Thyroid gland (tissue), 4 donors: ENCODE results near the gene RAD52. TPM values are rescaled to one million over a fixed set of nuclear protein-coding genes. Genes with fewer than 3 reads are reported as not detected.

Source experiments
- DNase-seq, 2 donors: peaks; one replicate each; pipeline ENCODE4 v3.0.0-alpha.2; 2019
- H3K27ac ChIP-seq, 3 donors: fragments of 200-600 bp; sonication (generic); 1 replicate in 2 of 3; 2 replicates in 1 of 3; pipeline ENCODE4 v1.5.1; 2016 to 2019; ENCODE audit warnings: mild to moderate bottlenecking in 1 of 3, moderate library complexity in 1 of 3
- H3K27me3 ChIP-seq: fragments of 200-600 bp; sonication (generic); one replicate; pipeline ENCODE4 v1.5.1; 2019
- H3K36me3 ChIP-seq, 2 donors: fragments of 200-600 bp; sonication (generic); one replicate each; pipeline ENCODE4 v1.5.1; 2016 to 2019
- H3K4me1 ChIP-seq, 2 donors: fragments of 200-600 bp; sonication (generic); one replicate each; pipeline ENCODE4 v1.5.1; 2017 to 2019
- H3K4me3 ChIP-seq, 3 donors: fragments of 200-600 bp; sonication (generic); replicated peaks in 1 of 3; 1 replicate in 2 of 3; 2 replicates in 1 of 3; pipeline ENCODE4 v1.5.1; 2016; ENCODE audit warnings: mild to moderate bottlenecking in 1 of 3
- H3K9me3 ChIP-seq: fragments of 200-600 bp; sonication (generic); one replicate; pipeline ENCODE4 v1.5.1; 2017
- POLR2A ChIP-seq, 2 donors: fragments of 450-650 bp; IDR thresholded peaks; one replicate each; pipeline ENCODE4 v1.6.1; 2017; ENCODE audit warnings: antibody characterized with exemption in 2 of 2, mild to moderate bottlenecking in 2 of 2, moderate library complexity in 1 of 2
- WGBS, 2 donors: methylation state at CpG; one replicate each; pipeline ENCODE4 v1.1.5; 2017; 5-methylcytosine and 5-hydroxymethylcytosine counted together
- intact Hi-C: fragments of 100-400 bp; cut with DNase I; formaldehyde crosslinking; loops from one replicate; pipeline ENCODE4 v1.15.1; 2023
- total RNA-seq, 4 donors: library from RNA; depleted of rRNA; stranded (reverse); fragments of >200 nt; gene quantifications; one replicate each; pipeline ENCODE4 v1.2.3, GENCODE V29; 2016
- TF ChIP-seq, protein P1 (sequence below), 6 experiments: fragments of 200-600 bp in 3 of 6; fragments of 450-650 bp in 3 of 6; sonication (generic) in 3 of 6; IDR thresholded peaks; one replicate each; pipeline ENCODE4 v1.5.1; 2016 to 2019; ENCODE audit warnings: antibody characterized with exemption in 6 of 6, mild to moderate bottlenecking in 2 of 6, inconsistent platforms in 1 of 6, moderate library complexity in 1 of 6

The RAD52 gene
- 10 to 100 TPM; 27.4 to 35.1 (median 31.0) TPM for total RNA-seq

DNA sequence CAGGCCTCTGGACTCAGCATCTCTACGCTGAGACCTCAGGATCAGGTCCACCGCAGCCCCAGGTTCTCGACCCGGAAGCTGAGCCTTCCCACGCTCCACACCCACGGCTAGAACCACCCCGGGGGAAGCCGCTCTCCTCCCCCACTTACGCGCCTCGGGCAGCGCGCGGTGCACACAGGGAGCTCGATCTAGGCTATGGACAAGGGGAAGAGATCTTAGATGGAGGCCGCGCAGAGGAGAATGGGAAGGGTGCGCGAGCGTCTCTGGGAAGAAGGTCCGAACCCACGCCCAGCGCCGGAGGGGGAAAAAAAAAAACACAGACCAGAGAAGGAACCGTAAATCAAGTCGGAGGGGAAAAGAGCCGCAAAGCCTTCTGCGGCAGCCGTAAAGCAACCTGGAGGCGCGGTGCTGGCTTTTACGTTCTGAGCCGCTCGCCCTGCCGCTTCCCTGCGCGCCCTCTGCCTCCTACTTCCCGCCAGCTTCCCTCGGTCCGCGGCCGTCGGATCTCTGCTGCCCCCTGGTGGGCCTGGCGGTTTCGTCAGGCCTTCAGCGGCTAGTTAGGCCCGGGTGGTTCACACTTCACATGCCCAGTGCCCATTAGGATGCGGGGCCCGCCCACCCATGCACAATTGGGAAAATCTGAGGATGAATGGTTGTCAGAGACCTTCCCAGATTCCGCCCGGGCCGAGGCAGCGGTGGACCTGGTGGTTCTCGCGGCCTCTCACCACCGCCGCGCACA is at the start of gene RAD52:
Gene RAD52, minus strand, starts transcription at position 242 of the 739 bp plus-strand sequence. CDS start 16,636 bp downstream, outside the sequence.
- H3K36me3 ChIP-seq = no peaks in the 10 kb centered on the region
- H3K27ac ChIP-seq = peak within 1 kb of the TSS; percentile 65 to 92 (median 74)
- WGBS, 2 donors = 0 to 1% methylated on average over 37 to 51 of the region's 58 CpGs
- no peaks in the 10 kb centered on the region for H3K9me3 ChIP-seq
- peak; percentile 97 to 98 for DNase-seq
- peaks cover 4 to 21% of the 10 kb centered on the region in 2 donors for H3K4me1 ChIP-seq
- H3K4me3 ChIP-seq = peak within 1 kb of the TSS; percentile 29 to 67 (median 49)
- TF ChIP-seq, protein P1, sequence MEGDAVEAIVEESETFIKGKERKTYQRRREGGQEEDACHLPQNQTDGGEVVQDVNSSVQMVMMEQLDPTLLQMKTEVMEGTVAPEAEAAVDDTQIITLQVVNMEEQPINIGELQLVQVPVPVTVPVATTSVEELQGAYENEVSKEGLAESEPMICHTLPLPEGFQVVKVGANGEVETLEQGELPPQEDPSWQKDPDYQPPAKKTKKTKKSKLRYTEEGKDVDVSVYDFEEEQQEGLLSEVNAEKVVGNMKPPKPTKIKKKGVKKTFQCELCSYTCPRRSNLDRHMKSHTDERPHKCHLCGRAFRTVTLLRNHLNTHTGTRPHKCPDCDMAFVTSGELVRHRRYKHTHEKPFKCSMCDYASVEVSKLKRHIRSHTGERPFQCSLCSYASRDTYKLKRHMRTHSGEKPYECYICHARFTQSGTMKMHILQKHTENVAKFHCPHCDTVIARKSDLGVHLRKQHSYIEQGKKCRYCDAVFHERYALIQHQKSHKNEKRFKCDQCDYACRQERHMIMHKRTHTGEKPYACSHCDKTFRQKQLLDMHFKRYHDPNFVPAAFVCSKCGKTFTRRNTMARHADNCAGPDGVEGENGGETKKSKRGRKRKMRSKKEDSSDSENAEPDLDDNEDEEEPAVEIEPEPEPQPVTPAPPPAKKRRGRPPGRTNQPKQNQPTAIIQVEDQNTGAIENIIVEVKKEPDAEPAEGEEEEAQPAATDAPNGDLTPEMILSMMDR (IDR thresholded peaks at IDR 0.05) = peak; percentile 94 to 99 (median 97)
- peak; percentile 21 to 83 for TF ChIP-seq POLR2A (IDR thresholded peaks at IDR 0.05)
- H3K27me3 ChIP-seq = no peaks in the 10 kb centered on the region
- intact Hi-C loops = loop anchor here (5.0 kb wide), 2 partner anchors 132 to 377 kb away; no protein-coding TSS in a partner anchor

DNA sequence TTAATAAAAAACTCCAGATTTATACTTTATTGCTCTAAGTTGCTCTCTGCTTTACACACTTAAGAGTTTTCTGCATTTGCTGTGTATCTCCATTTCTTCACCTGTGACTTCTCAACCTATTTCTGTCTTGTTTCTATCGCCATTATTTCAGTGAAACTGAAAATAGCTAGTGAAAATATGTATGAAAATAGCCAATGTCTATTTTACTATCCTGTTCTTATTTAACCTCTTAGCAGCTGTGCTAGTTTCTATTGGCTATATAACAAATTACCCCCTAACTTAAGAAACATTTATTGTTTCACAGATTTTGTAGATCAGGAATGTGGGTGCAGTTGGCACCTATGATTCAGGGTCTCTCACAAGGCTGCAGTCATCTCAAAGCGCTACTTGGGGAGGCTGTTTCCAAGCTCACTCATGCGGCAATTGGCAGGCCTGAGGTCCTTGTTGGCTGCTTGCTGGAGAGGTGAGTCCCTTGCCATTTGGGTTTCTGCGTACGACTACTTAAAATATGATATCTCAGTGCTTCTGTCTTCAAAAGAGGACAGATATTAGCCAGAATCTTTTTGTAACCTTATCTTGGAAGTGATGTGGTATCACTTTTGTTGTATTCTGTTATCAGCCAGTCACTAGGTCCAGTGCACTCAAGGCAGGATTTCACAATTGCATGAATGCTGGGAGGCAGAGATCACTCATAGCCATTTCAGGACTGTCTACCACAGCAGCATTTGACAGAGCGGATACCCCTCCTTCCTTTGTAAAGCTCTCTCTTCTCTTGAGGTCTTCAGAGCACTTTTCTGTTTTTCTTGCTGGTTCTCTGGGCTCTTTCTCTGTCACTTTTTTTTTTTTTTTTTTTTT is 48.8 kb upstream of the RAD52 start:
- Histone ChIP-seq H3K27ac (peak overlapping the region; percentile 20 to 45 (median 30)), H3K27me3 (no peaks in the 10 kb centered on the region), H3K4me1 (peaks cover 10 to 25% of the 10 kb centered on the region in 2 donors), H3K4me3 (no peak overlapping the region), H3K9me3 (no peaks in the 10 kb centered on the region), H3K36me3 (no peaks in the 10 kb centered on the region)
- DNase-seq = peak; percentile 65 to 68
- TF ChIP-seq, protein P1 (IDR thresholded peaks at IDR 0.05) = no peak
- TF ChIP-seq POLR2A (IDR thresholded peaks at IDR 0.05) = no peak
- 37 to 38% methylated on average over 6 of the region's 6 CpGs for whole genome bisulfite sequencing, 2 donors
- intact Hi-C loops = no loop called here

DNA sequence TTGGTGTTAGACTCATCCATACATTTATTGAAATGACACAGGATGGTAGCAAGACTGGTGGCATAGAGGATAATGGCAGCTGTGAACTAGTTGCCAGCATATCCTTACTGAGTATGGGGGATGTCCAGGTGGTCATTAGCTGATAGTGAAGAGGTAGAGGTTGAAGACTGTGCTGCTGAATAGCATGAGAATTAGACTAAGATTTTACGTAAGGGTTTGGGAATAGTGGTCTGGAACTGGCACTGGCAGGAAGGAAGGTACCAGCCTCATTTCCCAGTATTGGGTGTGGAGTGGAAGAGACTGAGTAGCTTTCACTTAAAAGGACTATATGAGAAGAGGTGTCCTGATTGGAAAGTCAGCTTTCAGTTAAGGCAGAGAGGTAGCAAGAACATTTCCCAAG is 48.0 kb upstream of the RAD52 start:
- DNase-seq = no peak
- Histone ChIP-seq H3K36me3 (no peaks in the 10 kb centered on the region), H3K27me3 (no peaks in the 10 kb centered on the region), H3K4me1 (peaks cover 10 to 31% of the 10 kb centered on the region in 2 donors), H3K9me3 (no peaks in the 10 kb centered on the region), H3K4me3 (no peak overlapping the region), H3K27ac (peak overlapping the region in 2 of 3 donors; percentile 20 to 30)
- WGBS, 2 donors = 84 to 89% methylated on average over 1 of the region's 1 CpG
- intact Hi-C loops = no loop called here
- TF ChIP-seq, protein P1 (IDR thresholded peaks at IDR 0.05) = no peak
- no peak for TF ChIP-seq POLR2A (IDR thresholded peaks at IDR 0.05)

DNA sequence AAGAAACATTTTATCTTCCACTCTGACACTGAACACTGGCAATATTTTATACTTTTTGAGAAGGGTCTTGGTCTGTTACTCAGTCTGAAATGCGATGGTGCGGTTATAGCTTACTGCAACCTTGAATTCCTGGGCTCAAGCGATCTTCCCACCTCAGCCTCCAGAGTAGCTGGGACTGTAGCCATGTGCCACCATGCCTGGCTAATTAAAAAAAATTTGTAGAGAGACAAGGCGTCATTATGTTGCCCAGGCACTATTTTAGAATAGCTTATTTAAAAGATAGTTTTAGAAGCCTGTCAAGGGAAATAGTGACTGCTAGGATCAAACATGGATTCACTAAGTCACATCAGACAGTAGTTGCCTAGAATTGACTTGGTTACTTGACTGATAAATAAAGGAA is 47.4 kb upstream of the RAD52 start:
- no peaks in the 10 kb centered on the region for H3K27me3 ChIP-seq
- 89 to 90% methylated on average over 4 of the region's 4 CpGs for WGBS, 2 donors
- intact Hi-C loops = no loop called here
- no peak overlapping the region for H3K4me3 ChIP-seq
- no peaks in the 10 kb centered on the region for H3K9me3 ChIP-seq
- peaks cover 10 to 35% of the 10 kb centered on the region in 2 donors for H3K4me1 ChIP-seq
- H3K36me3 ChIP-seq = no peaks in the 10 kb centered on the region
- H3K27ac ChIP-seq = no peak overlapping the region
- no peak for DNase-seq
- no peak for TF ChIP-seq POLR2A (IDR thresholded peaks at IDR 0.05)
- TF ChIP-seq, protein P1 (IDR thresholded peaks at IDR 0.05) = no peak
